Caco-2 (cell line): ENCODE data around the gene P2RX6. TPM values are rescaled to one million over a fixed set of nuclear protein-coding genes. Genes with fewer than 3 reads are reported as not detected.

Source experiments
- BruUV-seq: library from RNA; stranded (reverse); fragments of 400-500 nt; replicated peaks from 2 replicates; lab custom pipeline; 2021; lab: Mats Ljungman, UMichigan
- CTCF ChIA-PET: fragments of 300-600 bp; sonication (Branson Sonifier 250); formaldehyde crosslinking; loops from one replicate; lab custom pipeline; 2022; ENCODE audit warnings: antibody characterized with exemption; lab: Charles Lee
- POLR2A ChIA-PET: fragments of 300-600 bp; sonication (Branson Sonifier 250); formaldehyde crosslinking; loops from one replicate; lab custom pipeline; 2022; ENCODE audit warnings: antibody characterized with exemption; lab: Charles Lee
- DNase-seq, 2 experiments: peaks; one replicate each; pipeline versions ENCODE4 v3.0.0 to v3.0.0-alpha.2; 2020 to 2022
- H3K27me3 ChIP-seq: replicated peaks from 2 replicates; pipeline ENCODE4 v1.6.0; 2011; ENCODE audit warnings: low read length; ENCODE audit not compliant: control insufficient read depth, insufficient read depth
- H3K36me3 ChIP-seq: 2 replicates; pipeline ENCODE4 v1.5.1; 2011; ENCODE audit warnings: low read length; ENCODE audit not compliant: control insufficient read depth, insufficient read depth
- H3K4me1 ChIP-seq: fragments of 250-450 bp; sonication (Bioruptor Pico); 2 replicates; pipeline ENCODE4 v1.5.1; 2020; ENCODE audit warnings: mild to moderate bottlenecking
- H3K4me3 ChIP-seq: 2 replicates; pipeline ENCODE4 v1.5.1; 2011; ENCODE audit warnings: low read depth, mild to moderate bottlenecking, control low read depth, low read length
- H3K9me3 ChIP-seq: fragments of 250-450 bp; sonication (Bioruptor Pico); 2 replicates; pipeline ENCODE4 v1.5.1; 2020; ENCODE audit warnings: mild to moderate bottlenecking, moderate library complexity
- H3K27ac Mint-ChIP-seq: one replicate; pipeline ENCODE4 v1.8.0; 2022; ENCODE audit warnings: mixed read lengths; ENCODE audit not compliant: unreplicated experiment
- H3K27me3 Mint-ChIP-seq: one replicate; pipeline ENCODE4 v1.8.0; 2022; ENCODE audit warnings: mixed read lengths; ENCODE audit not compliant: insufficient read depth, unreplicated experiment
- H3K36me3 Mint-ChIP-seq: one replicate; pipeline ENCODE4 v1.8.0; 2022; ENCODE audit warnings: mild to moderate bottlenecking, mixed read lengths; ENCODE audit not compliant: insufficient read depth, unreplicated experiment
- H3K4me1 Mint-ChIP-seq: one replicate; pipeline ENCODE4 v1.8.0; 2022; ENCODE audit warnings: low read depth, mixed read lengths; ENCODE audit not compliant: unreplicated experiment
- H3K4me3 Mint-ChIP-seq: one replicate; pipeline ENCODE4 v1.8.0; 2022; ENCODE audit warnings: mild to moderate bottlenecking, moderate library complexity, mixed read lengths; ENCODE audit not compliant: unreplicated experiment
- H3K9me3 Mint-ChIP-seq: one replicate; pipeline ENCODE4 v1.8.0; 2022; ENCODE audit warnings: mixed read lengths; ENCODE audit not compliant: unreplicated experiment
- intact Hi-C: fragments of 100-400 bp; cut with micrococcal nuclease; formaldehyde crosslinking; loops from one replicate; pipeline ENCODE4 v1.10.0; 2022; ENCODE audit not compliant: unreplicated experiment
- total RNA-seq: library from RNA; stranded (reverse); gene quantifications from 2 replicates; pipeline ENCODE4 v1.2.3, GENCODE V29; 2022
- TF ChIP-seq, protein P1 (sequence below), 2 experiments: fragments of 200-600 bp in 1 of 2; IDR thresholded peaks; 1 replicate in 1 of 2; 2 replicates in 1 of 2; pipeline versions ENCODE4 v1.5.1 to v1.8.0; 2011 to 2022; ENCODE audit warnings: antibody characterized with exemption in 1 of 2, control low read depth in 1 of 2, inconsistent platforms in 1 of 2, low read depth in 1 of 2, low read length in 1 of 2, mild to moderate bottlenecking in 1 of 2, moderate library complexity in 1 of 2; ENCODE audit not compliant: insufficient read depth in 1 of 2, severe bottlenecking in 1 of 2, unreplicated experiment in 1 of 2

Gene P2RX6
- total RNA-seq, 1 experiment from 2014 or later = 0.11 TPM

DNA sequence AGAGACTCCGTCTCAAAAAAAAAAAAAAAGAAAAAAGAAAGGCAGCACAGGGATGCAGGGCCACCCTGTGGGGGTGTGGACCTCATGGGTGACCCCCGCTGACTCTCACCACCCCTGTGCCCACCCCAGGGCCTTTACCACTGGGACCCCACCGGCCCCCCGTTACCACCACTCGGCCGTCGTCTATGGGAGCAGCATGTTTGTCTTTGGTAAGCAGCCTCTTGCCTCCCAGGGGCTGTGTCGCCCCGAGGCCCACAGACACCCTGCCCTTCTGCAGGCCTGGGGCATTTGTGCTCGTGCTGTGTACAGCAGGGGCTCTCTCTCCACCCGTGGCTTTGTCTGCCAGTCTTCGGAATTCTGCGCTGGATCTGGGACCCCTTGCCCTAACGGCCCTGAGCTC, 27.6 kb upstream of the P2RX6 start:
- TF ChIP-seq, protein P1, sequence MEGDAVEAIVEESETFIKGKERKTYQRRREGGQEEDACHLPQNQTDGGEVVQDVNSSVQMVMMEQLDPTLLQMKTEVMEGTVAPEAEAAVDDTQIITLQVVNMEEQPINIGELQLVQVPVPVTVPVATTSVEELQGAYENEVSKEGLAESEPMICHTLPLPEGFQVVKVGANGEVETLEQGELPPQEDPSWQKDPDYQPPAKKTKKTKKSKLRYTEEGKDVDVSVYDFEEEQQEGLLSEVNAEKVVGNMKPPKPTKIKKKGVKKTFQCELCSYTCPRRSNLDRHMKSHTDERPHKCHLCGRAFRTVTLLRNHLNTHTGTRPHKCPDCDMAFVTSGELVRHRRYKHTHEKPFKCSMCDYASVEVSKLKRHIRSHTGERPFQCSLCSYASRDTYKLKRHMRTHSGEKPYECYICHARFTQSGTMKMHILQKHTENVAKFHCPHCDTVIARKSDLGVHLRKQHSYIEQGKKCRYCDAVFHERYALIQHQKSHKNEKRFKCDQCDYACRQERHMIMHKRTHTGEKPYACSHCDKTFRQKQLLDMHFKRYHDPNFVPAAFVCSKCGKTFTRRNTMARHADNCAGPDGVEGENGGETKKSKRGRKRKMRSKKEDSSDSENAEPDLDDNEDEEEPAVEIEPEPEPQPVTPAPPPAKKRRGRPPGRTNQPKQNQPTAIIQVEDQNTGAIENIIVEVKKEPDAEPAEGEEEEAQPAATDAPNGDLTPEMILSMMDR (IDR thresholded peaks at IDR 0.05; ENCODE audit: insufficient read depth in 1 of 2, low read depth in 1 of 2, low read length in 1 of 2, severe bottlenecking in 1 of 2, unreplicated experiment in 1 of 2) = no peak
- H3K4me3 Mint-ChIP-seq = no peak overlapping the region
- Histone ChIP-seq H3K9me3 (no peaks in the 10 kb centered on the region), H3K4me3 (no peak overlapping the region), H3K4me1 (peaks cover 6% of the 10 kb centered on the region; the same call in 1 of the 2 replicates), H3K36me3 (no peaks in the 10 kb centered on the region; the same call in 1 of the 2 replicates), H3K27me3 (no peaks in the 10 kb centered on the region)
- no peaks in the 10 kb centered on the region for H3K27me3 Mint-ChIP-seq
- CTCF ChIA-PET = no interaction called here
- H3K36me3 Mint-ChIP-seq = peaks cover 9% of the 10 kb centered on the region
- no peak for DNase-seq
- no peaks in the 10 kb centered on the region for H3K9me3 Mint-ChIP-seq
- POLR2A ChIA-PET = no interaction called here
- intact Hi-C loops = no loop called here
- BruUV-seq = no TSS peak
- H3K27ac Mint-ChIP-seq = no peak overlapping the region
- no peaks in the 10 kb centered on the region for H3K4me1 Mint-ChIP-seq

DNA sequence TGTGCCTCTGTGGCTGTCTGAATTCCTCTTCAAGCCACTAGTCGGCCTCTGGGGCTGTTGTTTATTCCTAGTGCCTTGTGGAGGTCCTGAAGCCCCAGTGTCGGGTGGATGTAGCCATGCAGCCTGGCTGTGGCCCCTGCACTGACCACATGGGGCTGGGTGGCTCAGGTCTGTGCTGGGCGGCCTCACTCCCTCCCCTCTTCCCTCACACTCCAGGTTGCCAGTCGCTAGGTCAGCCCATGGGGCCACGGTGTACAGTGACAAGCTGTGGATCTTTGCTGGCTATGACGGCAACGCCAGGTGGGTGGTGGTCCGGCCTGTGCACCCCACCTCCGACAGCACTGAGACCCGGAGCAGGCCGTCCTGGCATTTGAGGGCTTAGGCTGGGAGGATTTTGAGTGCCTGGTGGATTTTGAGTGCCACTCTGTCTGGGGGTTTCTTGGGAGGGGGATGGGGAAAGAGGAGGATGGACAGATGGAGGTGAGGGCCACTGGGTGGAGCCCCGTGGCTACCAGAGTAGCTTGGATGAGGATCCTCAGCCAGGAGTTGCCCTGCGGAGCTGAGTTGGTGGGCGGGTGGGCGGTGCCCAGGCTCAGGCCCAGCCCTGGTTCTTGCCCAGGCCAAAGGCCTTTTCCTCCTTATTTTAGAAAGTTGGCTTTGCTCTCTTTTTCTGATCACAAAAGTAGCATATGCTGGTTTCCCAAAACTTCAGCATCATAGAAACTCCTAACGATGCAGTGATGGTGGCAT, 26.2 kb upstream of the P2RX6 start:
- H3K9me3 ChIP-seq = no peaks in the 10 kb centered on the region
- Mint-ChIP-seq H3K4me3 (no peak overlapping the region), H3K36me3 (peaks cover 9% of the 10 kb centered on the region), H3K27ac (no peak overlapping the region), H3K4me1 (no peaks in the 10 kb centered on the region), H3K9me3 (no peaks in the 10 kb centered on the region), H3K27me3 (no peaks in the 10 kb centered on the region)
- no peaks in the 10 kb centered on the region for H3K27me3 ChIP-seq
- H3K4me3 ChIP-seq = no peak overlapping the region
- H3K36me3 ChIP-seq = no peaks in the 10 kb centered on the region; the same call in 1 of the 2 replicates
- intact Hi-C loops = no loop called here
- ChIA-PET CTCF (no interaction called here), POLR2A (no interaction called here)
- no peaks in the 10 kb centered on the region for H3K4me1 ChIP-seq
- TF ChIP-seq, protein P1 (IDR thresholded peaks at IDR 0.05; ENCODE audit: insufficient read depth in 1 of 2, low read depth in 1 of 2, low read length in 1 of 2, severe bottlenecking in 1 of 2, unreplicated experiment in 1 of 2) = no peak
- BruUV-seq = no TSS peak
- no peak for DNase-seq

DNA sequence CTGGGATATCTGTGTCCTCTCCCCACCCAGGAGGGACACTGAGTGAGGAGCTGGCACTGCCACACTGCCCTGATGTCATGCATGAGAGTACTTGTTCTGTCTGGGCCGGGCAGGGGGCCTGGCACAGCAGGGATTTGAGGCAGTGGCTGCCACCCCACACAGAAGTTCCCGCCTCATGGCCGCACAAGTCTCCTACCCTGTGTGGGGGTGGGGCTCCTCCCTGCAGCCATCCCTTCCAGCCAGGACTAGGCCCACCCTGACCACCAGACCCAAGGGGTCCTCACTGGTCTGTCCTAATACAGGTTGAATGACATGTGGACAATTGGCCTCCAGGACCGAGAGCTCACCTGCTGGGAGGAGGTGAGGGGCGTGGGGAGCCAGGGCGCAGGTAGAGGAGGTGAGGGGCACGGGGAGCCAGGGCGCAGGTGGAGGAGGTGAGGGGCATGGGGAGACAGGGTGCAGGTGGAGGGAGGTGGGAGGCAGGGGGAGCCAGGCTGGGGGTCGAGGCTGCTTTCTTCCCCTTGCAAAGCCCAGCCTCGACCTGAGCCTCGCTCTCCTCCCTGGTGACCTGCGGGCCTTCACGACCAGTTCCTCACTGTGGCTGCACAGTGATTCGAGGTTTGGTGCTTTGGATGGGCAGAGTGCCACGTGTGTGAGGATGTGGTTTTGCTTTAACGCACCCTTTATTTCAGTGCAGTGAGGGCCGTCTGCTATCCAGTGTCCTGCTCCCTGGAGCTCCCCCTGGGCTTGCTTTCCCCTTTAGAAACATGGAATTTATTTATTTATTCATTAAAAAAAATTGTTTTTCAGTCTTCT, 25.4 kb upstream of the P2RX6 start:
- TF ChIP-seq, protein P1 (IDR thresholded peaks at IDR 0.05; ENCODE audit: insufficient read depth in 1 of 2, low read depth in 1 of 2, low read length in 1 of 2, severe bottlenecking in 1 of 2, unreplicated experiment in 1 of 2) = no peak
- Mint-ChIP-seq H3K9me3 (no peaks in the 10 kb centered on the region), H3K4me3 (no peak overlapping the region), H3K27me3 (no peaks in the 10 kb centered on the region), H3K36me3 (peaks cover 11% of the 10 kb centered on the region), H3K27ac (no peak overlapping the region), H3K4me1 (no peaks in the 10 kb centered on the region)
- CTCF ChIA-PET = interaction anchor here (1.2 to 1.5 kb wide), 2 partner anchors 73 to 104 kb away, joined by 3 read pairs; partner anchors contain the start of gene CRKL
- Histone ChIP-seq H3K4me3 (no peak overlapping the region), H3K9me3 (no peaks in the 10 kb centered on the region), H3K36me3 (no peaks in the 10 kb centered on the region; the same call in 1 of the 2 replicates), H3K4me1 (no peaks in the 10 kb centered on the region), H3K27me3 (no peaks in the 10 kb centered on the region)
- BruUV-seq = no TSS peak
- intact Hi-C loops = no loop called here
- POLR2A ChIA-PET = no interaction called here
- DNase-seq = no peak
